ENCODE measurements around the gene C2CD2.

Gene C2CD2

DNA sequence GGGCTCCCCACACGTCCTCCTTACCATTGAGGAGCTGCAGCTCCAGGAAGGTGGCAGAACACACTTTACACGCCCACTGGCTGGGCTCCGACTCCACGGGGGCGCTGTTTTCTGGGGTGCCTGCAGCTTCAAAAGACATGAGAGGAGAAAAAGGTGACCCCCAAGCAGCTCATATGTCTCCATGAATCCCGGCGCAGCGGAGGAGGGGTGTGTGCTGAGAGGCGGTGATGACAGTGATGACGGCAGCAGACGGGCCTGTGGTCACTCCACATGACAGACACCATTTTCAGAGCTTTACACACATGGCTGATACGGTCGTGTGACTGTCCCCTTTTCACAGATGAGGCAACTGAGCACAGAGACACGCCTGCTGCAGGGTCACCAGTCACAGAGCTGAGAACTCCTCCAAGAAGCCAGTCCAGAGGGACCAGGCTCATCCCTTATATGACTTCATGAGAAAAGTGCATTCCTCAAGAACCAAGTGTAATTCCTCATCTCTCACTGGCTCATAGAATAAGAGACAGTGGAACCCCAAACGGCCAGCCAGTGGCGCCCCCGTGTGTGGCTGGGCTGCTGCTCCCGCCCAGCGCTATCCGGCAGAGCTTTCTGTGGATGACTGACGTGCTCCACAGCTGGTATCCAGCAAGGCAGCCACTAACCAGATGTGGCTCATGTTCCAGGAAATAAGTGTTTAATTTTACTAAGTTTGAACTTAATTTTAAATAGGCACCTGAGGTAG, 106.6 kb downstream of the C2CD2 start:
- Histone ChIP-seq H3K4me1 (ENCODE audit: control insufficient read depth, insufficient read depth, low read length) (no peaks in the 10 kb centered on the region), H3K27me3 (replicated peaks; ENCODE audit: control insufficient read depth, insufficient read depth, low read length) (no peaks in the 10 kb centered on the region), H3K9me3 (ENCODE audit: control insufficient read depth, low read length) (no peaks in the 10 kb centered on the region), H3K36me3 (ENCODE audit: control insufficient read depth, insufficient read depth, low read length, severe bottlenecking) (peaks cover 14% of the 10 kb centered on the region), H3K9ac (ENCODE audit: low read length) (no peak overlapping the region), H3K4me3 (ENCODE audit: low read length) (no peak overlapping the region)
- DNase-seq (ENCODE audit: low read depth) = no peak

DNA sequence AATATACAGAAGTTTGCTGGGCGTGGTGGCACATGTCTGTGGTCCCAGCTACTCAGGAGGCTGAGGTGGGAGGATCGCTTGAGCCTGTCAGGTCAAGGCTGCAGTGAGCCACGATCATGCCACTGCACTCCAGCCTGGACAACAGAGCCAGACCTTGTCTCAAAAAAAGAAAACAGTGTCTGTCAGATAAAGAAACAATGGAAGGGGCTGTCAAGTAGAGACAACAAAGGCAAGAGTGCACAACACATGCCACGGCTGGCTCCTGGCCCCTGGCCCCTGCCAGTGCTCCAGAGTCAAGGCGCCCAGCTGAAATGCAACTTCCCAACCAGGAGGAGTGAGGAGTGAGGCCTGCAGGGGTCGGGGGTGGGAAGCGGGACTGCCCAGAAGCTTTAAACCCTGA, 107.3 kb downstream of the C2CD2 start:
- H3K9me3 ChIP-seq (ENCODE audit: control insufficient read depth, low read length) = peaks cover 6% of the 10 kb centered on the region
- H3K4me1 ChIP-seq (ENCODE audit: control insufficient read depth, insufficient read depth, low read length) = no peaks in the 10 kb centered on the region
- H3K36me3 ChIP-seq (ENCODE audit: control insufficient read depth, insufficient read depth, low read length, severe bottlenecking) = peaks cover 14% of the 10 kb centered on the region

DNA sequence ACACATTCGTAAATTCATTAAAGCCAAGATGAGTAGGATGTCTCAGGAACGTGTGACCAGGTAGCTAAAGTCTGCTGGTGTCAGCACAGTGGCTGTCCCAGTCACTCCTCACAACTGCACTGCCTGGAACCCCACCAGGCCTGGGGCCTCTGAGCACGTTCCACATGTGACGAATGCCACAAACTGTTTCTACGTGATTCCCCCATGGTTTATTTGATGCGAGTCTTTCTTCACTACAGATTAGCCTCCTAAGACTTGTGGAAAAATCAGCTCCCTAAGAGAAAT, 107.8 kb downstream of the C2CD2 start:
- DNase-seq (ENCODE audit: low read depth) = no peak
- Histone ChIP-seq H3K4me3 (ENCODE audit: low read length) (no peak overlapping the region), H3K9ac (ENCODE audit: low read length) (no peak overlapping the region)

More for the DNA sequence above, 107.3 kb downstream of the C2CD2 start:
- no peak for DNase-seq (ENCODE audit: low read depth)
- H3K27me3 ChIP-seq (replicated peaks; ENCODE audit: control insufficient read depth, insufficient read depth, low read length) = no peaks in the 10 kb centered on the region
- no peak overlapping the region for H3K9ac ChIP-seq (ENCODE audit: low read length)
- H3K4me3 ChIP-seq (ENCODE audit: low read length) = no peak overlapping the region

DNA sequence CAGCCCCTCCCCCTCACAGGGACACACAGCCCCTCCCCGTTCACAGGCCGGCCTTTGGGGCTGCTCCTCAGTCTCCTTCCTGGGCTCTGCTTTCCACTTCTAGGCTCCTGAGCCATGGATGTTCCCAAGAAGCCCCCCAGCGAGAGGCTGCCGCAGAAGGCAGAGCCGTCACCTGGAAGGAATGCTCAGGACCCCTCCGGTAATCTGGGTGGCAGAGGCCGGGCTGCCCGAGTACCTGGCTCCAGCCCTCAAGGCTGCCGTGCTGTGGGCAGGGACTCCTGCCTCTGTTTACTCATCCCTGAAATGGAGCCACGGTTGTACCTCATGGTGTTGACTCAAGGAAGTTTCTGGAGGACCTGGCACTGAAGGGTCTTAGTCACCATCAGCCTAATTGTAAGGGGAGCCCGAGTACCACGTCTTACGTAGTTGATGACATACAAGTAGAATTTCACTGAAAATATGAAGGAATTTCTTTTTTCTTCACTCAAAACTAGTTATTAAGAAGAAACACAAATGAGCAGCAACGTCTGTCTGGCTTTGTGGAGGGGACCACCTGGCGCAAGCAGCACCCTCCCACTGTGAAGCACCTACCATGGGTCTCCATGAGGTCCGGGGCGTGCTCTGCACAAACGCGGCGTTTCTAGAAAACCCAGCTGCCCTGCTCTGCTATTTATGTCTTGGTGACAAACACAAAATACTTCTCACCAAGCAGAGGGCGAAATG, 108.3 kb downstream of the C2CD2 start:
- Histone ChIP-seq H3K4me1 (ENCODE audit: control insufficient read depth, insufficient read depth, low read length) (no peaks in the 10 kb centered on the region), H3K27me3 (replicated peaks; ENCODE audit: control insufficient read depth, insufficient read depth, low read length) (no peaks in the 10 kb centered on the region), H3K4me3 (ENCODE audit: low read length) (no peak overlapping the region), H3K9ac (ENCODE audit: low read length) (no peak overlapping the region), H3K36me3 (ENCODE audit: control insufficient read depth, insufficient read depth, low read length, severe bottlenecking) (peaks cover 9% of the 10 kb centered on the region), H3K9me3 (ENCODE audit: control insufficient read depth, low read length) (peaks cover 17% of the 10 kb centered on the region)
- no peak for DNase-seq (ENCODE audit: low read depth)

More for the DNA sequence above, 107.8 kb downstream of the C2CD2 start:
- Histone ChIP-seq H3K4me1 (ENCODE audit: control insufficient read depth, insufficient read depth, low read length) (no peaks in the 10 kb centered on the region), H3K36me3 (ENCODE audit: control insufficient read depth, insufficient read depth, low read length, severe bottlenecking) (peaks cover 12% of the 10 kb centered on the region), H3K9me3 (ENCODE audit: control insufficient read depth, low read length) (peaks cover 11% of the 10 kb centered on the region), H3K27me3 (replicated peaks; ENCODE audit: control insufficient read depth, insufficient read depth, low read length) (no peaks in the 10 kb centered on the region)

DNA sequence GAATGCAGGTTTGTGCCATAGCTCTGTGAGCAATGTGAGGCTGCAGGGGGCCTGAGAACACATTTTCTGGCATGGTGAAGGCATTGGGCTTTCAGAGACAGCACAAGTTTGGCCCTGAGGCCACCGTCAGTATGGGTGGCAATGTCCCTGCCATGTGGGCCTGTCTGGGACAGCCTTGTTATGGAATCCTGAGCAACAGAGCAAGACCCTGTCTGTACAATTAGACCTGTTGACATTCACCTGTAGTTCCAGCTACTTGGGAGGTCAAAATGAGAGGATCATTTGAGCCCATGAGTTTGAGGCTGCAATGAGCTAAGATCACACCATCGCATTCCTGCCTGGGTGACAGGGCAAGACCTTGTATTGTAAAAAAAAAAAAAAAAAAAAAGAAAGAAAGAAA, 110.2 kb downstream of the C2CD2 start:
- Histone ChIP-seq H3K9me3 (ENCODE audit: control insufficient read depth, low read length) (peaks cover 19% of the 10 kb centered on the region), H3K27me3 (replicated peaks; ENCODE audit: control insufficient read depth, insufficient read depth, low read length) (no peaks in the 10 kb centered on the region), H3K9ac (ENCODE audit: low read length) (no peak overlapping the region), H3K4me1 (ENCODE audit: control insufficient read depth, insufficient read depth, low read length) (no peaks in the 10 kb centered on the region), H3K36me3 (ENCODE audit: control insufficient read depth, insufficient read depth, low read length, severe bottlenecking) (peaks cover 15% of the 10 kb centered on the region), H3K4me3 (ENCODE audit: low read length) (no peak overlapping the region)
- DNase-seq (ENCODE audit: low read depth) = no peak

DNA sequence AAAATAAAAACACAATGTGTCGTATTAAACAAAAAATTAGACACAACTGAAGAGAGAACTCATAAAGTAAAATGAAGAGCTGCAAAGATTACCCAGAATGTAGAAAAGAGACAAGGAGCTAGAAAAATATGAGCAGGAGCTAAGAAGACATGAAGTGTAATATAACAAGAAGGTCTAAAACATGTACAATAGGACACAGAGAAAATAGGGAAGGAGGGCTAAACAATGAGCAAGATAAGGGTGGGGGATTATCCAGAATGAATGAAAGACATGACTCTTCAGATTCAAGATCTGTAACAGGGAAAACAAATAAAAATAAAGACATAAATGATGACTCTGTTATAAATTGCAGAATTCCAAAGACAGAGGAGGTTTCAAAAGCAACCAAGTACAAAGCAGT, 112.9 kb downstream of the C2CD2 start:
- no peak for DNase-seq (ENCODE audit: low read depth)

DNA sequence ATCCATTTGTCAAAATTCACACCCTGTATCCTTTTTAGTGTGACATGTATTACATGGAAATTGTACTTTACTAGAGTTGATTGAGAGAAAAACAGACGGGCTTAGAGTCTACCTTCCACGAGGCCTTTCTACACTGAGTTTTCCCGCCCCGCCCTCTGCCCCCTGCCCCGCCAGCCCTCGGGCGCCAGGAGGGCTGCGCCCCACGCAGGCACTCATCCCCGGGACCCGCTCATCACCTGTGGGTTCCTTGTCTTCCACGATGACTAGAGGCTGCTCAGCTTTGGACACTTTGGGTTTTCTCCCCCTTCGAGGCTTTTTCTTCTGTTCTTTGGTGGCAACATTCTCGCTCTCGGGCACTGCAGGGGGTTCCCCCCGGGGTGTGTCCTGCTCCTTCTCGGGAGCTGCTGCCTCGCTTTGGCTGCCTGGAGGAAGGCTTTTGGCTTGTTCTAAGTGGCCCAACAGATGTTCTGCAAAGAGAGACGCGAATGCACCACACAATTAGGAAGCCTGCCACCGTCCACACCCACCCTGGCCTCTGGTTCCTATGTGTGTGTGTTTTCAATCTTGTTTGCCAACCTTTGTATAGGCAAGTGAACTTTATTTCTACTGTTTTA, 114.3 kb downstream of the C2CD2 start:
- no peak for DNase-seq (ENCODE audit: low read depth)
- H3K4me3 ChIP-seq (ENCODE audit: low read length) = no peak overlapping the region
- H3K27me3 ChIP-seq (replicated peaks; ENCODE audit: control insufficient read depth, insufficient read depth, low read length) = no peaks in the 10 kb centered on the region
- H3K9me3 ChIP-seq (ENCODE audit: control insufficient read depth, low read length) = peaks cover 19% of the 10 kb centered on the region
- no peaks in the 10 kb centered on the region for H3K4me1 ChIP-seq (ENCODE audit: control insufficient read depth, insufficient read depth, low read length)
- no peak overlapping the region for H3K9ac ChIP-seq (ENCODE audit: low read length)
- H3K36me3 ChIP-seq (ENCODE audit: control insufficient read depth, insufficient read depth, low read length, severe bottlenecking) = peaks cover 35% of the 10 kb centered on the region

More for the DNA sequence above, 112.9 kb downstream of the C2CD2 start:
- Histone ChIP-seq H3K9ac (ENCODE audit: low read length) (no peak overlapping the region), H3K4me1 (ENCODE audit: control insufficient read depth, insufficient read depth, low read length) (no peaks in the 10 kb centered on the region), H3K4me3 (ENCODE audit: low read length) (no peak overlapping the region), H3K36me3 (ENCODE audit: control insufficient read depth, insufficient read depth, low read length, severe bottlenecking) (peaks cover 26% of the 10 kb centered on the region), H3K9me3 (ENCODE audit: control insufficient read depth, low read length) (peaks cover 19% of the 10 kb centered on the region), H3K27me3 (replicated peaks; ENCODE audit: control insufficient read depth, insufficient read depth, low read length) (no peaks in the 10 kb centered on the region)

DNA sequence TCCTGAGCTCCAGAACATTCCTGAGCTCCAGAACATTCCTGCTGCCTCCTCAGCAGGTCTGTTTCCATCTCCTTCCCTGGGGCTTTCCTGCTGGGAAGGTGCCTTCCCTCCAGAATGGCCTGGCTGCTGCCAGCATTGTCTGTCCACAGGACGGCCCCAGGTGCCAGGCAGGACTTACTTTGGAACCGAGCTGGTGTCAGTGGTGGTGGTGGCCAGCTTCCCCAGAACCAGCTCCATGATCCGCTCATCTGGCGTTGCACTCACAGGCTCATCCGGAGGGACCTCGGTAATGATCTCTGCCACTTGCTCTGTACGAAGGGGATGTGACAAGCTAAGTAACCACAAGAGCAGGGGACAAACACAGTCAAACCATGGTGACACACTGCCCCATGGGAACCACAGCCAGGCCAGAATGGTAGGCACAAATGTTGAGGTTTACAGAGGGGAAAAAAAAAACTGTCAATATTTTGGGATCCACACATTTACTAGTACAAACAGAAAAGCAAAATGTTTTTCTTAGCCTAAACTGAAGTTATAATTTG, 116.0 kb downstream of the C2CD2 start:
- no peaks in the 10 kb centered on the region for H3K4me1 ChIP-seq (ENCODE audit: control insufficient read depth, insufficient read depth, low read length)
- no peak overlapping the region for H3K4me3 ChIP-seq (ENCODE audit: low read length)
- peaks cover 42% of the 10 kb centered on the region for H3K36me3 ChIP-seq (ENCODE audit: control insufficient read depth, insufficient read depth, low read length, severe bottlenecking)
- no peak for DNase-seq (ENCODE audit: low read depth)
- H3K9ac ChIP-seq (ENCODE audit: low read length) = no peak overlapping the region
- H3K27me3 ChIP-seq (replicated peaks; ENCODE audit: control insufficient read depth, insufficient read depth, low read length) = no peaks in the 10 kb centered on the region
- H3K9me3 ChIP-seq (ENCODE audit: control insufficient read depth, low read length) = peaks cover 19% of the 10 kb centered on the region

DNA sequence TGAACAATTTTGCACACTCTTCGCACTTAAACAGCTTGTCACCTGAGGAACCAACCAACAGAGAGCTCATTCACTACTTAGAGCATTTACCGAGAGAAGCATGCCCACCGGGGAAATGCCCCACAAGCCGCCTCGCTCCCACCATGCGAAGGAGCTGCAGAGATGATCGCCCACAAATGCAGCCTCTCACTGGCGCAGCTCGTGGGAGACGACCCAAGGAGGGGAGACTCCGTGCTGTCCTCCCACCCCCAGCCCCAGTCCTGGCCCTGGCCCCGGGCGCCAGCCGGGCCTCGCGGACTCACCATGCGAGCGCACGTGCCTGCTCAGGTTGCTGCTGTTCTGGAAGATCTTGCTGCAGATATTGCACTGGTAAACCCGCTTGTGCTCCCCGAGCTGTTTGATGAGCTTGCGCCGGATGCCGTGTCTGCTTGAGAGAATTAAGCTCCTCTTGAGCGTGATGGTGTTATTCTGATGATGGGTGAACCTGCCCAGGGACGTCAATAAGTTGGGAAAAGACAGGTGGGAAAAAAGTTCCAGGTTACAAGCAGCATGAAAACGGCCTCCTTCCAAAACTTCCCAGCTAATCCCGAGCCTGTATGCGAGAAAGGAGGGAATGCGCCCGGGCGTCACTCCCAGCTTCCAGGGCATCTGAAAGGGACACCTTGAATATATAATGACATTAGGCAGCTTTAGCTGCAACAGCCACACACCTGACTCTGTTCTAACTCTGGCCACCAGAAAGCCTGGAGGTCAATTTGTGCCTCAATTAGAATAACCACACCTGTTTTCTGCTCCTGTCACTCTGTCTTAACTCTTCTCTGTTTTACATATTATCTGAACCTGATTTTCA, 117.4 kb downstream of the C2CD2 start:
- no peaks in the 10 kb centered on the region for H3K27me3 ChIP-seq (replicated peaks; ENCODE audit: control insufficient read depth, insufficient read depth, low read length)
- H3K36me3 ChIP-seq (ENCODE audit: control insufficient read depth, insufficient read depth, low read length, severe bottlenecking) = peaks cover 46% of the 10 kb centered on the region
- H3K9ac ChIP-seq (ENCODE audit: low read length) = no peak overlapping the region
- DNase-seq (ENCODE audit: low read depth) = no peak
- H3K4me3 ChIP-seq (ENCODE audit: low read length) = no peak overlapping the region
- H3K4me1 ChIP-seq (ENCODE audit: control insufficient read depth, insufficient read depth, low read length) = no peaks in the 10 kb centered on the region
- peaks cover 12% of the 10 kb centered on the region for H3K9me3 ChIP-seq (ENCODE audit: control insufficient read depth, low read length)

DNA sequence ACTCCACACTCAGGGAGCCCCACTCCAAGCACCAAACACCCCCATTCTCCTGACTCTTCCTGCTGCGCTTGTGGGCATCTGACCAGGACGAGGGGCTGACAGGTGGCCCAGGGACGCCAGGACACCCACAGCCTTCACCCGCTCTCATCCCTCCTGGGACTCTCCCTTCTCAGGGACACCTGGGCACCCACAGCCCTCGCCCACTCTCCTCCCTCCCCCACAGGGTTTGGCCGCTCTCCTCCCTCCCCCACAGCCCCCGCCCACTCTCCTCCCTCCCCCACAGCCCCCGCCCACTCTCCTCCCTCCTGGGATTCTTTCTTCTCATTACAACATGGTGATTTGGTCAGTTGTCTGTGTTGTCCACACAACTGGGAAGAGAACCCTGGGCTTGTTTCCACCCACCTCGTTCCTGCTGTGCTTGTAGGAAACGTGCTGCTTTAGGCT, 118.1 kb downstream of the C2CD2 start:
- Histone ChIP-seq H3K9ac (ENCODE audit: low read length) (no peak overlapping the region), H3K9me3 (ENCODE audit: control insufficient read depth, low read length) (peaks cover 5% of the 10 kb centered on the region), H3K36me3 (ENCODE audit: control insufficient read depth, insufficient read depth, low read length, severe bottlenecking) (peaks cover 46% of the 10 kb centered on the region), H3K4me1 (ENCODE audit: control insufficient read depth, insufficient read depth, low read length) (no peaks in the 10 kb centered on the region), H3K4me3 (ENCODE audit: low read length) (no peak overlapping the region), H3K27me3 (replicated peaks; ENCODE audit: control insufficient read depth, insufficient read depth, low read length) (no peaks in the 10 kb centered on the region)
- no peak for DNase-seq (ENCODE audit: low read depth)
